MCF 10A (cell line): Measurements from ENCODE around the gene PRR15L. TPM values are rescaled to one million over a fixed set of nuclear protein-coding genes. Genes with fewer than 3 reads are reported as not detected.
"Not testable (repeated sequence)": the region's sequence is repeated elsewhere in the genome, so short reads cannot be mapped to it uniquely, and the experiment has no call there.

Source experiments
- BruUV-seq: library from RNA; stranded (reverse); fragments of 400-500 nt; replicated peaks from 2 replicates; lab custom pipeline; 2021; lab: Mats Ljungman, UMichigan
- CTCF ChIA-PET: fragments of 300-600 bp; sonication (Branson Sonifier 250); formaldehyde crosslinking; extraction: SDS; loops from one replicate; lab custom pipeline; 2021; ENCODE audit warnings: antibody characterized with exemption, inconsistent platforms; lab: Yijun Ruan, JAX
- POLR2A ChIA-PET: fragments of 300-600, 350-650 bp; sonication (Branson Sonifier 250); formaldehyde crosslinking; extraction: SDS; loops from one replicate; lab custom pipeline; 2020; ENCODE audit warnings: antibody characterized with exemption, inconsistent platforms; lab: Yijun Ruan, JAX
- DNase-seq: peaks from one replicate; pipeline ENCODE4 v3.0.0-alpha.2; 2018; ENCODE audit not compliant: unreplicated experiment
- H3K27ac Mint-ChIP-seq: one replicate; pipeline ENCODE4 v1.8.0; 2022; ENCODE audit warnings: mild to moderate bottlenecking, low read depth, mixed read lengths; ENCODE audit not compliant: unreplicated experiment
- H3K27me3 Mint-ChIP-seq: one replicate; pipeline ENCODE4 v1.8.0; 2022; ENCODE audit warnings: mixed read lengths; ENCODE audit not compliant: insufficient read depth, unreplicated experiment
- H3K36me3 Mint-ChIP-seq: one replicate; pipeline ENCODE4 v1.8.0; 2022; ENCODE audit warnings: mild to moderate bottlenecking, moderate library complexity, mixed read lengths; ENCODE audit not compliant: insufficient read depth, unreplicated experiment
- H3K4me1 Mint-ChIP-seq: one replicate; pipeline ENCODE4 v1.8.0; 2022; ENCODE audit warnings: mixed read lengths; ENCODE audit not compliant: insufficient read depth, unreplicated experiment
- H3K4me3 Mint-ChIP-seq: one replicate; pipeline ENCODE4 v1.8.0; 2022; ENCODE audit warnings: mild to moderate bottlenecking, moderate library complexity, mixed read lengths; ENCODE audit not compliant: unreplicated experiment
- H3K9me3 Mint-ChIP-seq: one replicate; pipeline ENCODE4 v1.8.0; 2022; ENCODE audit warnings: mixed read lengths; ENCODE audit not compliant: unreplicated experiment
- CTCF ChIP-seq: fragments of 200-600 bp; IDR thresholded peaks from one replicate; pipeline ENCODE4 v1.8.0; 2022; ENCODE audit warnings: antibody characterized with exemption, mild to moderate bottlenecking; ENCODE audit not compliant: unreplicated experiment
- intact Hi-C: fragments of 100-400 bp; cut with micrococcal nuclease; formaldehyde crosslinking; loops from 2 replicates; pipeline ENCODE4 v1.14.1; 2022
- total RNA-seq: library from RNA; stranded (reverse); gene quantifications from 2 replicates; pipeline ENCODE4 v1.2.3, GENCODE V29; 2022

The PRR15L gene
- total RNA-seq, 1 experiment from 2014 or later, result not detected

- Mint-ChIP-seq H3K27me3 (no peaks in the 10 kb centered on the region), H3K9me3 (no peaks in the 10 kb centered on the region), H3K27ac (peak within 1 kb of the TSS; percentile 88), H3K4me3 (peak within 1 kb of the TSS; percentile 82), H3K4me1 (peaks cover 41% of the 10 kb centered on the region), H3K36me3 (peaks cover 24% of the 10 kb centered on the region)
- ChIA-PET CTCF (interaction anchor here (0.5 to 2.9 kb wide), 15 partner anchors 12 to 124 kb away, joined by 3 to 14 read pairs (median 4); partner anchors contain the start of genes CDK5RAP3, SCRN2 and SP2), POLR2A (interaction anchor here (0.6 to 7.3 kb wide), 28 partner anchors 10 to 166 kb away, joined by 3 to 117 read pairs (median 7); partner anchors contain the start of genes CBX1, CDK5RAP3, LRRC46 and MRPL10)
- peak; percentile 99 for DNase-seq
- TF ChIP-seq CTCF, result no peak
- intact Hi-C loops, result loop anchor here (2.0 kb wide), 1 partner anchor 45 kb away; the partner anchor contains the start of gene SP2
- TSS peak; percentile 39 for BruUV-seq
Measured at GRCh38 chr17:47941246-47942095, 16.2 kb downstream of the PRR15L start, which contains the start of gene PNPO. Gene PNPO (plus strand): TSS chr17:47941571. CDS start chr17:47941676, 105 bp downstream.

GRCh38 chr17:47937941-47938340 lies 19.7 kb downstream of the PRR15L start:
- H3K4me1 Mint-ChIP-seq, result peaks cover 45% of the 10 kb centered on the region
- peaks cover 7% of the 10 kb centered on the region for H3K36me3 Mint-ChIP-seq
- ChIA-PET POLR2A (interaction anchor here (0.7 to 1.9 kb wide), 2 partner anchors 42 to 80 kb away, joined by 3 to 6 read pairs; partner anchors contain the start of gene SP2), CTCF (interaction anchor here (0.6 to 3.0 kb wide), 3 partner anchors 9 to 884 kb away, joined by 3 to 18 read pairs (median 10); no protein-coding TSS in a partner anchor)
- no peaks in the 10 kb centered on the region for H3K27me3 Mint-ChIP-seq
- no peak overlapping the region for H3K27ac Mint-ChIP-seq
- TF ChIP-seq CTCF, result no peak
- no peak for DNase-seq
- no TSS peak for BruUV-seq
- intact Hi-C loops, result no loop called here
- H3K4me3 Mint-ChIP-seq, result no peak overlapping the region
- no peaks in the 10 kb centered on the region for H3K9me3 Mint-ChIP-seq

GRCh38 chr17:47935961-47936360 lies 21.7 kb downstream of the PRR15L start:
- peak overlapping the region; percentile 95 for H3K27ac Mint-ChIP-seq
- H3K4me3 Mint-ChIP-seq, result peak overlapping the region; percentile 43
- H3K9me3 Mint-ChIP-seq, result no peaks in the 10 kb centered on the region
- peak; percentile 73 for DNase-seq
- no peaks in the 10 kb centered on the region for H3K27me3 Mint-ChIP-seq
- intact Hi-C loops, result no loop called here
- no peak for TF ChIP-seq CTCF
- H3K36me3 Mint-ChIP-seq, result no peaks in the 10 kb centered on the region
- BruUV-seq, result no TSS peak
- POLR2A ChIA-PET, result interaction anchor here (0.7 to 2.5 kb wide), 11 partner anchors 10 to 41 kb away, joined by 3 to 7 read pairs (median 5); partner anchors contain the start of genes CDK5RAP3 and SP2
- CTCF ChIA-PET, result interaction anchor here (0.6 to 3.0 kb wide), 5 partner anchors 11 to 1761 kb away, joined by 3 to 18 read pairs (median 3); no protein-coding TSS in a partner anchor
- H3K4me1 Mint-ChIP-seq, result peaks cover 38% of the 10 kb centered on the region

- H3K4me3 Mint-ChIP-seq, H3K36me3 Mint-ChIP-seq, H3K9me3 Mint-ChIP-seq, intact Hi-C loops, H3K27me3 Mint-ChIP-seq, DNase-seq, BruUV-seq: not testable (repeated sequence)
- H3K27ac Mint-ChIP-seq, result peak overlapping the region; percentile 95
- peaks cover 34% of the 10 kb centered on the region for H3K4me1 Mint-ChIP-seq
- ChIA-PET CTCF (interaction anchor here (0.6 to 3.0 kb wide), 4 partner anchors 11 to 1761 kb away, joined by 3 to 18 read pairs (median 3); no protein-coding TSS in a partner anchor), POLR2A (interaction anchor here (0.9 to 2.5 kb wide), 8 partner anchors 10 to 37 kb away, joined by 3 to 6 read pairs (median 4); partner anchors contain the start of genes CDK5RAP3 and PRR15L)
Measured at GRCh38 chr17:47935468-47935867, 22.2 kb downstream of the PRR15L start.
